Measurements from ENCODE around the gene TERB2. TPM values are rescaled to one million over a fixed set of nuclear protein-coding genes. Genes with fewer than 3 reads are reported as not detected.

TERB2 gene
- total RNA-seq, 3 donors from 2014 or later: not detected

DNA sequence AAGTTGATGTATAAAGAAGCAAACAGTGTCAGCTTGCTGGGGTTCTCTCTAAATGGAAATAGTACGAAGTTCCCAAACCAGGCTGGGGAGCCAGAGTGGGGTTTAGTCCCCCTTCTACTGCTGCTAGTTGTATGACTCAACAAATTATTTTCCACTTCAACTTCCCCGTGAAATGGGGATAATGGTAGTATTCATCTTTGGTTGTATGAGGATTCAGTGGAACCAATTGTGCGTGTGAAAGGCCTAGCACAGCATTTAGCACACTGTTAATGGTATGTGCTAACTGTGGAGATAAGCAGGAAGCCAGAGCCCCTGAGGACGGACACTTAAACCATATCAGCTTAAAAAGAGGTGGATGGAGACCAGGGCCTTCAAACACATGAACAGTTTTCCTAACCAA is 70.7 kb downstream of the TERB2 start:
- DNase-seq (no peak), ATAC-seq (no peak)
- no peak overlapping the region for H3K4me3 ChIP-seq
- intact Hi-C loops (cut with DNase I, micrococcal nuclease): no loop called here
- H3K9me3 ChIP-seq: no peaks in the 10 kb centered on the region
- no peaks in the 10 kb centered on the region for H3K36me3 ChIP-seq (ENCODE audit: low read depth)
- H3K4me1 ChIP-seq (ENCODE audit: low read depth): peaks cover 9% of the 10 kb centered on the region
- TF ChIP-seq, protein P1, sequence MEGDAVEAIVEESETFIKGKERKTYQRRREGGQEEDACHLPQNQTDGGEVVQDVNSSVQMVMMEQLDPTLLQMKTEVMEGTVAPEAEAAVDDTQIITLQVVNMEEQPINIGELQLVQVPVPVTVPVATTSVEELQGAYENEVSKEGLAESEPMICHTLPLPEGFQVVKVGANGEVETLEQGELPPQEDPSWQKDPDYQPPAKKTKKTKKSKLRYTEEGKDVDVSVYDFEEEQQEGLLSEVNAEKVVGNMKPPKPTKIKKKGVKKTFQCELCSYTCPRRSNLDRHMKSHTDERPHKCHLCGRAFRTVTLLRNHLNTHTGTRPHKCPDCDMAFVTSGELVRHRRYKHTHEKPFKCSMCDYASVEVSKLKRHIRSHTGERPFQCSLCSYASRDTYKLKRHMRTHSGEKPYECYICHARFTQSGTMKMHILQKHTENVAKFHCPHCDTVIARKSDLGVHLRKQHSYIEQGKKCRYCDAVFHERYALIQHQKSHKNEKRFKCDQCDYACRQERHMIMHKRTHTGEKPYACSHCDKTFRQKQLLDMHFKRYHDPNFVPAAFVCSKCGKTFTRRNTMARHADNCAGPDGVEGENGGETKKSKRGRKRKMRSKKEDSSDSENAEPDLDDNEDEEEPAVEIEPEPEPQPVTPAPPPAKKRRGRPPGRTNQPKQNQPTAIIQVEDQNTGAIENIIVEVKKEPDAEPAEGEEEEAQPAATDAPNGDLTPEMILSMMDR (IDR thresholded peaks at IDR 0.05): no peak

Other genes starting within 250 kb of the TERB2 start
- 1 to 10 TPM; 3.9 to 6.4 (median 4.4) TPM for gene PATL2, start 245.4 kb upstream of the TERB2 start, total RNA-seq
- gene B2M, start 245.2 kb upstream of the TERB2 start, total RNA-seq: 1,000 to 10,000 TPM; 3,073 to 7,652 (median 5,579) TPM
- gene TRIM69, start 220.2 kb upstream of the TERB2 start, total RNA-seq: 10 to 100 TPM; 20.8 to 41.9 (median 21.5) TPM
- gene SORD, start 66.5 kb downstream of the TERB2 start, total RNA-seq: 10 to 100 TPM; 11.7 to 31.1 (median 15.8) TPM
- 10 to 100 TPM in 1 of 3 donors, 1 to 10 TPM in 2; 3.1 to 40.1 (median 5.1) TPM for gene DUOX2, start 157.5 kb downstream of the TERB2 start, total RNA-seq
- 1 to 10 TPM in 2 of 3 donors, under 1 TPM in 1; 0.32 to 5.8 (median 1.2) TPM for gene DUOXA2, start 157.6 kb downstream of the TERB2 start, total RNA-seq
- 1 to 10 TPM in 2 of 3 donors, under 1 TPM in 1; 0.29 to 1.6 (median 1.6) TPM for gene DUOXA1, start 173.2 kb downstream of the TERB2 start, total RNA-seq
- 1 to 10 TPM in 1 of 3 donors, under 1 TPM in 2; 0.43 to 1.7 (median 0.70) TPM for gene DUOX1, start 173.3 kb downstream of the TERB2 start, total RNA-seq
- gene SHF, start 231.3 kb downstream of the TERB2 start, total RNA-seq: 10 to 100 TPM in 2 of 3 donors, 1 to 10 TPM in 1; 5.4 to 19.2 (median 14.9) TPM

Data from mucosa of descending colon (tissue), 3 donors.